BLaER1 (cell line): ENCODE measurements around the gene NPAS2.

Experiments used
- H3K27ac ChIP-seq: shearing (Covaris generic); formaldehyde crosslinking; 2 replicates; pipeline ENCODE4 v1.8.1; 2022
- H3K27me3 ChIP-seq: shearing (Covaris generic); formaldehyde crosslinking; 2 replicates; pipeline ENCODE4 v1.8.1; 2022
- H3K36me3 ChIP-seq: shearing (Covaris generic); formaldehyde crosslinking; 2 replicates; pipeline ENCODE4 v1.8.1; 2022
- H3K4me1 ChIP-seq: shearing (Covaris generic); formaldehyde crosslinking; 2 replicates; pipeline ENCODE4 v1.8.1; 2022
- H3K4me2 ChIP-seq: shearing (Covaris generic); formaldehyde crosslinking; 2 replicates; pipeline ENCODE4 v1.8.1; 2022
- H3K4me3 ChIP-seq: shearing (Covaris generic); formaldehyde crosslinking; 2 replicates; pipeline ENCODE4 v1.8.1; 2022
- H3K9ac ChIP-seq: shearing (Covaris generic); formaldehyde crosslinking; 2 replicates; pipeline ENCODE4 v1.8.1; 2022
- H3K9me3 ChIP-seq: shearing (Covaris generic); formaldehyde crosslinking; 2 replicates; pipeline ENCODE4 v1.8.1; 2022
- H4K20me1 ChIP-seq: shearing (Covaris generic); formaldehyde crosslinking; 2 replicates; pipeline ENCODE4 v1.8.1; 2022
- Cebpa-rat ChIP-seq: shearing (Covaris generic); IDR thresholded peaks from 2 replicates; pipeline ENCODE4 v1.8.1; 2022

NPAS2 gene

GRCh38 chr2:101022221-101022620 lies 202.3 kb downstream of the NPAS2 start:
- H3K27ac ChIP-seq = no peak overlapping the region
- H3K9ac ChIP-seq = no peak overlapping the region
- 0 out of 2 replicates have a peak, but pooled peaks cover 4% of the 10 kb centered on the region for H3K4me1 ChIP-seq
- H4K20me1 ChIP-seq = peaks cover 17% of the 10 kb centered on the region; the same call in 1 of the 2 replicates
- H3K36me3 ChIP-seq = peaks cover 40% of the 10 kb centered on the region
- no peak for TF ChIP-seq Cebpa-rat
- no peak overlapping the region for H3K4me2 ChIP-seq
- H3K9me3 ChIP-seq = no peaks in the 10 kb centered on the region
- H3K4me3 ChIP-seq = no peak overlapping the region
- no peaks in the 10 kb centered on the region for H3K27me3 ChIP-seq

GRCh38 chr2:101023327-101024107 lies 203.6 kb downstream of the NPAS2 start:
- TF ChIP-seq Cebpa-rat = no peak
- Histone ChIP-seq H3K9me3 (no peaks in the 10 kb centered on the region), H3K27ac (no peak overlapping the region), H3K4me2 (no peak overlapping the region), H3K4me1 (0 out of 2 replicates have a peak, but pooled peaks cover 4% of the 10 kb centered on the region), H3K36me3 (peaks cover 31% of the 10 kb centered on the region), H3K4me3 (no peak overlapping the region), H3K9ac (no peak overlapping the region), H3K27me3 (no peaks in the 10 kb centered on the region), H4K20me1 (peaks cover 14% of the 10 kb centered on the region; the same call in 1 of the 2 replicates)

GRCh38 chr2:101025561-101025960 lies 205.6 kb downstream of the NPAS2 start:
- Histone ChIP-seq H3K4me1 (0 out of 2 replicates have a peak, but pooled peaks cover 4% of the 10 kb centered on the region), H3K36me3 (peaks cover 18% of the 10 kb centered on the region), H3K4me2 (no peak overlapping the region), H4K20me1 (0 out of 2 replicates have a peak, but pooled peaks cover 6% of the 10 kb centered on the region), H3K9ac (no peak overlapping the region), H3K9me3 (peaks cover 7% of the 10 kb centered on the region), H3K4me3 (no peak overlapping the region), H3K27ac (no peak overlapping the region), H3K27me3 (no peaks in the 10 kb centered on the region)
- no peak for TF ChIP-seq Cebpa-rat

- Histone ChIP-seq H3K27me3 (no peaks in the 10 kb centered on the region), H3K9ac (no peak overlapping the region), H3K9me3 (peaks cover 7% of the 10 kb centered on the region), H3K4me2 (no peak overlapping the region), H4K20me1 (no peaks in the 10 kb centered on the region), H3K36me3 (peaks cover 11% of the 10 kb centered on the region), H3K4me3 (no peak overlapping the region), H3K4me1 (0 out of 2 replicates have a peak, but pooled peaks cover 4% of the 10 kb centered on the region), H3K27ac (no peak overlapping the region)
- no peak for TF ChIP-seq Cebpa-rat
Measured at GRCh38 chr2:101026253-101026701, 206.3 kb downstream of the NPAS2 start.

GRCh38 chr2:101026923-101027469 lies 207.1 kb downstream of the NPAS2 start:
- H3K27ac ChIP-seq = no peak overlapping the region
- 0 out of 2 replicates have a peak, but pooled peaks cover 4% of the 10 kb centered on the region for H3K4me1 ChIP-seq
- no peaks in the 10 kb centered on the region for H4K20me1 ChIP-seq
- no peaks in the 10 kb centered on the region for H3K27me3 ChIP-seq
- no peak for TF ChIP-seq Cebpa-rat
- H3K9ac ChIP-seq = no peak overlapping the region
- no peak overlapping the region for H3K4me3 ChIP-seq
- H3K36me3 ChIP-seq = peaks cover 4% of the 10 kb centered on the region
- H3K9me3 ChIP-seq = peaks cover 7% of the 10 kb centered on the region
- no peak overlapping the region for H3K4me2 ChIP-seq

- Histone ChIP-seq H3K36me3 (no peaks in the 10 kb centered on the region), H3K4me1 (0 out of 2 replicates have a peak, but pooled peaks cover 4% of the 10 kb centered on the region), H3K4me3 (no peak overlapping the region), H3K27me3 (no peaks in the 10 kb centered on the region), H3K27ac (no peak overlapping the region), H3K4me2 (no peak overlapping the region), H4K20me1 (no peaks in the 10 kb centered on the region), H3K9ac (no peak overlapping the region), H3K9me3 (peaks cover 7% of the 10 kb centered on the region)
- TF ChIP-seq Cebpa-rat = no peak
Measured at GRCh38 chr2:101027852-101028251, 207.9 kb downstream of the NPAS2 start.

GRCh38 chr2:101030866-101031554 lies 211.1 kb downstream of the NPAS2 start:
- H3K27ac ChIP-seq = no peak overlapping the region
- TF ChIP-seq Cebpa-rat = no peak
- H3K9me3 ChIP-seq = peaks cover 7% of the 10 kb centered on the region
- H3K4me2 ChIP-seq = no peak overlapping the region
- no peaks in the 10 kb centered on the region for H3K36me3 ChIP-seq
- no peaks in the 10 kb centered on the region for H3K4me1 ChIP-seq
- H3K27me3 ChIP-seq = no peaks in the 10 kb centered on the region
- H4K20me1 ChIP-seq = no peaks in the 10 kb centered on the region
- H3K4me3 ChIP-seq = no peak overlapping the region
- H3K9ac ChIP-seq = no peak overlapping the region

- Histone ChIP-seq H3K36me3 (no peaks in the 10 kb centered on the region), H3K4me3 (no peak overlapping the region), H4K20me1 (no peaks in the 10 kb centered on the region), H3K27me3 (no peaks in the 10 kb centered on the region), H3K27ac (no peak overlapping the region), H3K9me3 (peaks cover 7% of the 10 kb centered on the region), H3K9ac (no peak overlapping the region), H3K4me1 (no peaks in the 10 kb centered on the region), H3K4me2 (no peak overlapping the region)
- TF ChIP-seq Cebpa-rat = no peak
Measured at GRCh38 chr2:101032084-101032776, 212.3 kb downstream of the NPAS2 start.

GRCh38 chr2:101036562-101036961 lies 216.6 kb downstream of the NPAS2 start:
- TF ChIP-seq Cebpa-rat = no peak
- Histone ChIP-seq H3K4me3 (no peak overlapping the region), H3K9me3 (no peaks in the 10 kb centered on the region), H3K4me2 (no peak overlapping the region), H3K36me3 (no peaks in the 10 kb centered on the region), H3K9ac (no peak overlapping the region), H4K20me1 (no peaks in the 10 kb centered on the region), H3K27ac (no peak overlapping the region), H3K27me3 (no peaks in the 10 kb centered on the region), H3K4me1 (no peaks in the 10 kb centered on the region)
